Panc1 (cell line): ENCODE measurements around the gene SAPCD1. TPM values are rescaled to one million over a fixed set of nuclear protein-coding genes. Genes with fewer than 3 reads are reported as not detected.
A peak's percentile ranks its signal among the peaks of the same experiment; 100 is the strongest.

Experiments used
- ATAC-seq: fragments of 200-7000 bp; cut with Tn5 transposase; 2 replicates; pipeline ENCODE4 v1.9.1; 2020; ENCODE audit warnings: mild to moderate bottlenecking, moderate library complexity
- BruUV-seq: library from RNA; stranded (reverse); fragments of 400-500 nt; replicated peaks from 2 replicates; lab custom pipeline; 2021; lab: Mats Ljungman, UMichigan
- CTCF ChIA-PET: fragments of 300-600 bp; sonication (Branson Sonifier 250); formaldehyde crosslinking; loops from one replicate; lab custom pipeline; 2022; ENCODE audit warnings: antibody characterized with exemption; lab: Charles Lee
- POLR2A ChIA-PET: fragments of 300-600 bp; sonication (Branson Sonifier 250); formaldehyde crosslinking; loops from one replicate; lab custom pipeline; 2022; ENCODE audit warnings: antibody characterized with exemption; lab: Charles Lee
- DNase-seq: peaks from one replicate; pipeline ENCODE4 v3.0.0-alpha.2; 2010; ENCODE audit warnings: low read depth, low spot score
- H3K27ac ChIP-seq: 2 replicates; pipeline ENCODE4 v1.5.1; 2011; ENCODE audit warnings: mild to moderate bottlenecking, low read length, inconsistent platforms
- H3K27me3 ChIP-seq: fragments of 200-500 bp; sonication (Bioruptor generic); 2 replicates; pipeline ENCODE4 v1.6.0; 2014; ENCODE audit warnings: low read length, inconsistent platforms; ENCODE audit not compliant: control insufficient read depth, insufficient read depth
- H3K36me3 ChIP-seq: fragments of 200-500 bp; sonication (Bioruptor generic); 2 replicates; pipeline ENCODE4 v1.5.1; 2014; ENCODE audit warnings: inconsistent platforms, mild to moderate bottlenecking, low read length, moderate library complexity; ENCODE audit not compliant: control insufficient read depth, insufficient read depth
- H3K4me1 ChIP-seq: 2 replicates; pipeline ENCODE4 v1.5.1; 2011; ENCODE audit warnings: inconsistent platforms, mild to moderate bottlenecking, low read length, moderate library complexity; ENCODE audit not compliant: control insufficient read depth, insufficient read depth
- H3K4me3 ChIP-seq, 2 experiments: 2 replicates each; pipeline ENCODE4 v1.5.1; 2011 to 2012; ENCODE audit warnings: low read depth in 2 of 2, low read length in 2 of 2, mild to moderate bottlenecking in 2 of 2, inconsistent platforms in 1 of 2, moderate library complexity in 1 of 2
- H3K9me3 ChIP-seq: fragments of 200-500 bp; sonication (Bioruptor generic); 2 replicates; pipeline ENCODE4 v1.5.1; 2014; ENCODE audit warnings: low read depth, mild to moderate bottlenecking, inconsistent platforms, low read length, moderate library complexity; ENCODE audit not compliant: control insufficient read depth, insufficient read depth
- CTCF ChIP-seq: fragments of 450-650 bp; IDR thresholded peaks from 2 replicates; pipeline ENCODE4 v1.5.1; 2017; ENCODE audit warnings: mild to moderate bottlenecking
- POLR2AphosphoS5 ChIP-seq: IDR thresholded peaks from 2 replicates; pipeline ENCODE4 v1.6.1; 2012; ENCODE audit warnings: mild to moderate bottlenecking, low read depth, low read length, moderate library complexity
- REST ChIP-seq, 2 experiments: IDR thresholded peaks; 2 replicates each; pipeline ENCODE4 v1.6.1; 2011 to 2012; ENCODE audit warnings: low read depth in 2 of 2, control low read depth in 1 of 2, low read length in 1 of 2, mild to moderate bottlenecking in 1 of 2, moderate library complexity in 1 of 2; ENCODE audit not compliant: insufficient read depth in 1 of 2
- SIN3A ChIP-seq: IDR thresholded peaks from 2 replicates; pipeline ENCODE4 v1.6.1; 2012; ENCODE audit warnings: low read depth, mild to moderate bottlenecking, low read length, moderate library complexity, borderline replicate concordance; ENCODE audit not compliant: insufficient read depth
- TCF7L2 ChIP-seq: IDR thresholded peaks from 2 replicates; pipeline ENCODE4 v1.6.1; 2011; ENCODE audit warnings: mild to moderate bottlenecking, low read depth, low read length, inconsistent platforms
- in situ Hi-C: cut with HindIII; loops from 2 replicates; pipeline ENCODE4 v1.10.0; 2016; ENCODE audit warnings: low sequenced_read_pairs, low pct_unique_long_range_greater_than_20kb
- intact Hi-C: fragments of 100-400 bp; cut with micrococcal nuclease; formaldehyde crosslinking; loops from one replicate; pipeline ENCODE4 v1.10.0; 2022; ENCODE audit not compliant: unreplicated experiment
- total RNA-seq: library from RNA; stranded (reverse); gene quantifications from one replicate; pipeline ENCODE4 v1.2.1, GENCODE V29; 2021; ENCODE audit not compliant: unreplicated experiment

SAPCD1 gene
- total RNA-seq, 1 experiment from 2014 or later, result 6.3 TPM

GRCh38 chr6:31813465-31813849 lies 51.0 kb downstream of the SAPCD1 start:
- in situ Hi-C loops, result no loop called here
- H3K27me3 ChIP-seq, result no peaks in the 10 kb centered on the region
- TF ChIP-seq POLR2AphosphoS5 (no peak), REST (IDR thresholded peaks at IDR 0.05; ENCODE audit: insufficient read depth in 1 of 2, low read depth in 2 of 2, low read length in 1 of 2) (no peak), SIN3A (no peak), TCF7L2 (no peak), CTCF (no peak)
- no TSS peak for BruUV-seq
- ChIA-PET CTCF (no interaction called here), POLR2A (no interaction called here)
- H3K4me1 ChIP-seq, result peaks cover 5% of the 10 kb centered on the region; the same call in 1 of the 2 replicates
- intact Hi-C loops, result no loop called here
- ATAC-seq, result no peak
- peak overlapping the region; percentile 35 to 48; a peak in 3 of 4 replicates for H3K4me3 ChIP-seq
- no peak for DNase-seq
- H3K9me3 ChIP-seq, result no peaks in the 10 kb centered on the region
- H3K27ac ChIP-seq, result peak overlapping the region; percentile 87
- H3K36me3 ChIP-seq, result no peaks in the 10 kb centered on the region

Other genes with a start within 250 kb of the SAPCD1 start
- gene MCCD1, start 233.7 kb upstream of the SAPCD1 start, total RNA-seq, result not detected
- gene DDX39B, start 220.7 kb upstream of the SAPCD1 start, total RNA-seq, result 401 TPM
- gene ATP6V1G2, start 216.0 kb upstream of the SAPCD1 start, total RNA-seq, result 0.98 TPM
- 27.9 TPM for gene NFKBIL1, start 215.0 kb upstream of the SAPCD1 start, total RNA-seq
- 0.72 TPM for gene LTA, start 190.4 kb upstream of the SAPCD1 start, total RNA-seq
- 0.64 TPM for gene TNF, start 187.1 kb upstream of the SAPCD1 start, total RNA-seq
- 3.7 TPM for gene LTB, start 180.2 kb upstream of the SAPCD1 start, total RNA-seq
- not detected for gene LST1, start 176.4 kb upstream of the SAPCD1 start, total RNA-seq
- gene NCR3, start 169.7 kb upstream of the SAPCD1 start, total RNA-seq, result not detected
- 0.44 TPM for gene AIF1, start 147.4 kb upstream of the SAPCD1 start, total RNA-seq
- 318 TPM for gene PRRC2A, start 141.9 kb upstream of the SAPCD1 start, total RNA-seq
- gene BAG6, start 110.0 kb upstream of the SAPCD1 start, total RNA-seq, result 491 TPM
- gene APOM, start 106.8 kb upstream of the SAPCD1 start, total RNA-seq, result 1.8 TPM
- gene C6orf47, start 101.9 kb upstream of the SAPCD1 start, total RNA-seq, result 22.4 TPM
- gene GPANK1, start 97.7 kb upstream of the SAPCD1 start, total RNA-seq, result 18.3 TPM
- gene CSNK2B, start 96.6 kb upstream of the SAPCD1 start, total RNA-seq, result 219 TPM
- gene LY6G5B, start 92.7 kb upstream of the SAPCD1 start, total RNA-seq, result 21.2 TPM
- 0.62 TPM for gene LY6G5C, start 81.6 kb upstream of the SAPCD1 start, total RNA-seq
- gene ABHD16A, start 59.3 kb upstream of the SAPCD1 start, total RNA-seq, result 47.2 TPM
- not detected for gene LY6G6F, start 55.8 kb upstream of the SAPCD1 start, total RNA-seq
- not detected for gene LY6G6D, start 47.3 kb upstream of the SAPCD1 start, total RNA-seq
- 0.23 TPM for gene LY6G6C, start 40.9 kb upstream of the SAPCD1 start, total RNA-seq
- gene MPIG6B, start 39.3 kb upstream of the SAPCD1 start, total RNA-seq, result not detected
- 104 TPM for gene DDAH2, start 33.4 kb upstream of the SAPCD1 start, total RNA-seq
- 583 TPM for gene CLIC1, start 26.1 kb upstream of the SAPCD1 start, total RNA-seq
- 38.1 TPM for gene MSH5, start 22.7 kb upstream of the SAPCD1 start, total RNA-seq
- 4.3 TPM for gene VWA7, start 14.7 kb downstream of the SAPCD1 start, total RNA-seq
- gene VARS1, start 33.1 kb downstream of the SAPCD1 start, total RNA-seq, result 229 TPM
- gene LSM2, start 44.3 kb downstream of the SAPCD1 start, total RNA-seq, result 89.7 TPM
- gene HSPA1L, start 52.6 kb downstream of the SAPCD1 start, total RNA-seq, result 2.8 TPM
- gene HSPA1A, start 52.9 kb downstream of the SAPCD1 start, total RNA-seq, result 169 TPM
- 147 TPM for gene HSPA1B, start 65.1 kb downstream of the SAPCD1 start, total RNA-seq
- 111 TPM for gene NEU1, start 100.2 kb downstream of the SAPCD1 start, total RNA-seq
- 2.7 TPM for gene SLC44A4, start 116.3 kb downstream of the SAPCD1 start, total RNA-seq
- gene EHMT2, start 135.0 kb downstream of the SAPCD1 start, total RNA-seq, result 60.4 TPM
- 9.4 TPM for gene ZBTB12, start 139.4 kb downstream of the SAPCD1 start, total RNA-seq
- 1.0 TPM for gene C2, start 165.1 kb downstream of the SAPCD1 start, total RNA-seq
- 5.6 TPM for gene CFB, start 183.4 kb downstream of the SAPCD1 start, total RNA-seq
- gene NELFE, start 196.3 kb downstream of the SAPCD1 start, total RNA-seq, result 94.9 TPM
- gene SKIC2, start 196.5 kb downstream of the SAPCD1 start, total RNA-seq, result 121 TPM
- 38.1 TPM for gene DXO, start 209.5 kb downstream of the SAPCD1 start, total RNA-seq
- gene C4A, start 219.4 kb downstream of the SAPCD1 start, total RNA-seq, result 8.1 TPM